GM12878 (cell line): Measurements from ENCODE around the gene ACYP2. TPM values are rescaled to one million over a fixed set of nuclear protein-coding genes. Genes with fewer than 3 reads are reported as not detected.

ENCODE experiments used
- ATAC-seq: fragments of 200-7000 bp; cut with Tn5 transposase; 3 replicates; pipeline ENCODE4 v1.9.1; 2020; ENCODE audit warnings: mild to moderate bottlenecking, moderate library complexity
- BruUV-seq: library from RNA; stranded (reverse); fragments of 400-500 nt; replicated peaks from 2 replicates; lab custom pipeline; 2021; lab: Mats Ljungman, UMichigan
- CTCF ChIA-PET: fragments of 300-600 bp; sonication (Branson Sonifier 250); formaldehyde crosslinking; extraction: SDS; loops from one replicate; lab custom pipeline; 2021; ENCODE audit warnings: inconsistent platforms; lab: Yijun Ruan, JAX
- POLR2A ChIA-PET: fragments of 350-600 bp; formaldehyde crosslinking; extraction: SDS; loops from one replicate; lab custom pipeline; 2021; ENCODE audit warnings: inconsistent platforms; lab: Charles Lee
- RAD21 ChIA-PET: fragments of 300-600 bp; sonication (Branson Sonifier 250); formaldehyde crosslinking; loops from one replicate; lab custom pipeline; 2023; ENCODE audit warnings: antibody characterized with exemption; ENCODE audit not compliant: unreplicated experiment; lab: Charles Lee
- SMC1A ChIA-PET: fragments of 300-600 bp; sonication (Branson Sonifier 250); formaldehyde crosslinking; loops from one replicate; lab custom pipeline; 2023; ENCODE audit not compliant: unreplicated experiment, uncharacterized antibody; lab: Charles Lee
- DNase-seq: peaks from one replicate; pipeline ENCODE4 v3.0.0-alpha.2; 2011; ENCODE audit warnings: low read depth, low spot score
- FAIRE-seq: peaks from 3 replicates; lab custom pipeline; 2011; peaks lifted over from hg19 to GRCh38; lab: Jason Lieb, UNC
- H2AFZ ChIP-seq: 2 replicates; pipeline ENCODE4 v1.6.0; 2011; ENCODE audit warnings: low read depth, low read length, control low read depth; ENCODE audit not compliant: control insufficient read depth
- H3K27ac ChIP-seq: 2 replicates; pipeline ENCODE4 v1.5.1; 2011; ENCODE audit warnings: control low read depth; ENCODE audit not compliant: control insufficient read depth, insufficient read depth
- H3K27me3 ChIP-seq, 2 experiments: replicated peaks in 1 of 2; 2 replicates each; pipeline versions ENCODE4 v1.6.0 to v1.6.1; 2011; ENCODE audit warnings: low read length in 1 of 2; ENCODE audit not compliant: control insufficient read depth in 2 of 2, insufficient read depth in 2 of 2
- H3K36me3 ChIP-seq, 2 experiments: 2 replicates each; pipeline ENCODE4 v1.5.1; 2011; ENCODE audit warnings: low read length in 1 of 2; ENCODE audit not compliant: control insufficient read depth in 2 of 2, insufficient read depth in 2 of 2
- H3K4me1 ChIP-seq: 2 replicates; pipeline ENCODE4 v1.6.1; 2011; ENCODE audit warnings: mild to moderate bottlenecking, low read length, moderate library complexity, mixed read lengths; ENCODE audit not compliant: control insufficient read depth, insufficient read depth
- H3K4me2 ChIP-seq: 2 replicates; pipeline ENCODE4 v1.6.0; 2011; ENCODE audit warnings: control low read depth; ENCODE audit not compliant: control insufficient read depth, insufficient read depth
- H3K4me3 ChIP-seq: fragments of 200-600 bp; sonication (generic); 2 replicates; pipeline ENCODE4 v1.5.1; 2016
- H3K79me2 ChIP-seq: 2 replicates; pipeline ENCODE4 v1.6.0; 2011; ENCODE audit warnings: low read length; ENCODE audit not compliant: control insufficient read depth, insufficient read depth
- H3K9ac ChIP-seq: 2 replicates; pipeline ENCODE4 v1.8.0; 2011; ENCODE audit warnings: low read length, control low read depth, mixed read lengths; ENCODE audit not compliant: control insufficient read depth, insufficient read depth
- H3K9me3 ChIP-seq: replicated peaks from 3 replicates; pipeline ENCODE4 v1.5.1; 2011; ENCODE audit warnings: mild to moderate bottlenecking, low read length; ENCODE audit not compliant: control insufficient read depth, insufficient read depth
- H4K20me1 ChIP-seq: 2 replicates; pipeline ENCODE4 v1.6.0; 2011; ENCODE audit not compliant: control insufficient read depth, insufficient read depth
- BCLAF1 ChIP-seq: fragments of 450-650 bp; IDR thresholded peaks from 2 replicates; pipeline ENCODE4 v1.6.1; 2017; ENCODE audit warnings: antibody characterized with exemption, mild to moderate bottlenecking, moderate library complexity
- CBX3 ChIP-seq: fragments of 200-600 bp; sonication (generic); IDR thresholded peaks from 2 replicates; pipeline ENCODE4 v1.6.1; 2016; ENCODE audit warnings: low read depth, borderline replicate concordance
- CHD2 ChIP-seq: IDR thresholded peaks from 2 replicates; pipeline ENCODE4 v1.6.1; 2011; ENCODE audit warnings: low read depth, low read length, improper control_type of control experiment, borderline replicate concordance
- DPF2 ChIP-seq: fragments of 450-650 bp; IDR thresholded peaks from 2 replicates; pipeline ENCODE4 v1.6.1; 2017; ENCODE audit warnings: mild to moderate bottlenecking
- FOXK2 ChIP-seq: fragments of 450-650 bp; IDR thresholded peaks from 2 replicates; pipeline ENCODE4 v1.6.1; 2017; ENCODE audit warnings: mild to moderate bottlenecking, moderate library complexity
- GATAD2B ChIP-seq: fragments of 450-650 bp; conservative IDR thresholded peaks from 2 replicates; pipeline ENCODE4 v1.6.1; 2017; ENCODE audit warnings: low read depth, mild to moderate bottlenecking, moderate library complexity
- HCFC1 ChIP-seq: fragments of 150-350 bp; IDR thresholded peaks from 2 replicates; pipeline ENCODE4 v1.6.1; 2014; ENCODE audit warnings: low read length
- LARP7 ChIP-seq: fragments of 450-650 bp; IDR thresholded peaks from 2 replicates; pipeline ENCODE4 v1.6.1; 2017; ENCODE audit warnings: mild to moderate bottlenecking
- MTA3 ChIP-seq: IDR thresholded peaks from 2 replicates; pipeline ENCODE4 v1.6.1; 2012; ENCODE audit warnings: low read length, inconsistent platforms, borderline replicate concordance
- PML ChIP-seq: IDR thresholded peaks from 2 replicates; pipeline ENCODE4 v1.6.1; 2012; ENCODE audit warnings: low read length, inconsistent platforms
- POU2F2 ChIP-seq: IDR thresholded peaks from 3 replicates; pipeline ENCODE4 v1.6.1; 2011; ENCODE audit warnings: low read depth, mild to moderate bottlenecking, low read length, borderline replicate concordance
- RB1 ChIP-seq: fragments of 450-650 bp; formaldehyde crosslinking; IDR thresholded peaks from 2 replicates; pipeline ENCODE4 v1.6.1; 2017; ENCODE audit warnings: mild to moderate bottlenecking, borderline replicate concordance
- SIN3A ChIP-seq: IDR thresholded peaks from 2 replicates; pipeline ENCODE4 v1.6.1; 2012; ENCODE audit warnings: low read depth, low read length, improper control_type of control experiment
- SMC3 ChIP-seq: IDR thresholded peaks from 2 replicates; pipeline ENCODE4 v1.6.1; 2011; ENCODE audit warnings: low read length, improper control_type of control experiment, borderline replicate concordance
- SREBF1 ChIP-seq: IDR thresholded peaks from 2 replicates; pipeline ENCODE4 v1.6.1; 2012; ENCODE audit warnings: mild to moderate bottlenecking, low read length
- SREBF2 ChIP-seq: IDR thresholded peaks from 2 replicates; pipeline ENCODE4 v1.6.1; 2012; ENCODE audit warnings: mild to moderate bottlenecking, low read length
- TCF12 ChIP-seq: IDR thresholded peaks from 2 replicates; pipeline ENCODE4 v1.6.1; 2011; ENCODE audit warnings: low read depth, mild to moderate bottlenecking, low read length
- ZNF24 ChIP-seq: fragments of 450-650 bp; IDR thresholded peaks from 2 replicates; pipeline ENCODE4 v1.6.1; 2017; ENCODE audit warnings: antibody characterized with exemption, mild to moderate bottlenecking
- ZNF274 ChIP-seq: IDR thresholded peaks from one replicate; pipeline ENCODE4 v1.8.0; 2011; ENCODE audit not compliant: insufficient read length, insufficient read depth
- WGBS: methylation state at CpG from one replicate; pipeline ENCODE4 v1.1.6; 2016; ENCODE audit warnings: low lambda C conversion rate; ENCODE audit not compliant: insufficient replicate concordance, insufficient coverage; ENCODE audit errors: missing lambda C conversion rate; 5-methylcytosine and 5-hydroxymethylcytosine counted together
- in situ Hi-C: fragments of 300-500 bp; cut with MboI; formaldehyde crosslinking; loops from 9 replicates; pipeline ENCODE4 v1.14.3; 2018; ENCODE audit warnings: mixed read lengths
- intact Hi-C: fragments of 100-400 bp; cut with micrococcal nuclease; formaldehyde crosslinking; loops from one replicate; pipeline ENCODE4 v1.14.2; 2022; ENCODE audit not compliant: unreplicated experiment
- polyA plus RNA-seq, 11 experiments: library from polyadenylated mRNA; depleted of rRNA in 4 of 11; unstranded in 6 of 11; stranded (reverse) in 5 of 11; fragments of >200 nt; fragmentation: Nextera tagmentation in 4 of 11; fragmentation: Illumina TruSeq in 1 of 11; extraction: Ambion mirVana in 4 of 11; extraction: Trizol in 1 of 11; gene quantifications; 1 replicate in 1 of 11; 2 replicates in 10 of 11; pipeline versions ENCODE4 v1.2.1 to v1.2.3, GENCODE V29; 2011 to 2016; ENCODE audit warnings: inconsistent platforms in 2 of 11, missing spikeins in 2 of 11, low read depth in 1 of 11
- total RNA-seq, 4 experiments: library from RNA; depleted of rRNA in 3 of 4; stranded (reverse); fragments of >200 nt in 3 of 4; fragmentation: Illumina TruSeq in 1 of 4; extraction: Trizol in 1 of 4; gene quantifications; 2 replicates each; pipeline versions ENCODE4 v1.2.1 to v1.2.3, GENCODE V29; 2013 to 2021
- TF ChIP-seq, protein P1 (sequence below): IDR thresholded peaks from 2 replicates; pipeline ENCODE4 v1.6.1; 2012; ENCODE audit warnings: improper control_type of control experiment, low read depth, low read length; ENCODE audit not compliant: insufficient replicate concordance

Gene ACYP2
- total and polyA plus RNA-seq, 10 of the 15 experiments (the other 5 are each of a cell fraction or from before 2014, with no cell fraction given), result 4.2 to 16.3 (median 9.0) TPM

DNA sequence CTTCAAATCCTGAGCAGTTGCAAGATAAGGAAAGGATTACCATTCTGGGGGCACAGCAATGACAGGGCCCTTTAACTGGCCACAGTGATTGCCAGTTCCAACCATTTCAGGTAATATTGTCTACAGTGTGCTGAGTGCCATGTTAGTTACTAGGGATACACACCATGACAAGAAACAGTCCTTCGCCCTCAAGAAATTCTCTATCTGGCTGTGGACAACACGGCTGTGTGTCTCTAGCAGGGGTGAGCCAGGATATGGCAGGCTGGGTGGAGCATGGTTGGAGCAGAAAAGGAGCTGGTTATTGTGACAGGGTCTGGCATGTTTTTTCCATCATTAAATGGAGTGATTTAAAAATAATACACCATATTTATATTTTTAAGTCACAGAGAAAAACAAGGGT lies 109.6 kb downstream of the ACYP2 start (continued):
- TF ChIP-seq FOXK2, result no peak
- no peak for TF ChIP-seq BCLAF1
- no peak for TF ChIP-seq SREBF1
- TF ChIP-seq PML, result no peak
- no peak for TF ChIP-seq LARP7
- no peak for TF ChIP-seq TCF12

DNA sequence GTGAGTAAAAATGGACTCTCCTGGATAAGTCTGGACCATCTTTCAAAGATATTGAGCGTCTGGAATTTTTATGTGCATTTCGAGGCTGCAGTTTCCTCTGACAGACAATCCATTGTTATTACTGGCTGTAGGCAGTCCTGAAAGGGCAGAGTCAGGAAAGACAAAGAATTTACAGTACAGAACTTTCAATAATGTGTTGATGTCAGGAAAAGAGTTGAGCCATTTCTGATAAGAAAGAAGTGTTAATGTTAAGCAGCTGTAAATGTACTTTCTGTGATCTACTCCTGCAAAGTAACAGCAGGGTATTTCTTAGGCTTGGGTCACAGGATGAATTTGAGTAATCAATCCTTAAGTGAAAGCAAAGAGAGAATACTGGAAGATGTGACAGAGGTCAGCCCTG lies 110.8 kb downstream of the ACYP2 start:
- no TSS peak for BruUV-seq
- FAIRE-seq (no peak), DNase-seq (no peak), ATAC-seq (no peak)
- WGBS, result 43% methylated on average over 2 of the region's 2 CpGs
- no peak overlapping the region for H3K9ac ChIP-seq
- no peaks in the 10 kb centered on the region for H3K27me3 ChIP-seq
- H3K36me3 ChIP-seq, result no peaks in the 10 kb centered on the region
- H3K9me3 ChIP-seq, result no peaks in the 10 kb centered on the region
- no peak overlapping the region for H3K27ac ChIP-seq
- no peak overlapping the region for H2AFZ ChIP-seq
- ChIA-PET SMC1A (interaction anchor here (0.6 kb wide), 1 partner anchor 13 kb away, joined by 3 read pairs; no protein-coding TSS in a partner anchor), POLR2A (no interaction called here), CTCF (no interaction called here), RAD21 (no interaction called here)
- intact Hi-C loops (no loop called here), in situ Hi-C loops (no loop called here)
- no peak overlapping the region for H3K4me2 ChIP-seq
- no peak overlapping the region for H3K4me3 ChIP-seq
- H3K4me1 ChIP-seq, result no peaks in the 10 kb centered on the region
- no peaks in the 10 kb centered on the region for H3K79me2 ChIP-seq
- H4K20me1 ChIP-seq, result no peaks in the 10 kb centered on the region
- TF ChIP-seq SREBF2 (no peak), CHD2 (no peak), RB1 (no peak), DPF2 (no peak), CBX3 (no peak), LARP7 (no peak), ZNF274 (no peak), POU2F2 (no peak), GATAD2B (no peak), HCFC1 (no peak), MTA3 (no peak), SMC3 (no peak), ZNF24 (no peak), SIN3A (no peak)
- TF ChIP-seq, protein P1, sequence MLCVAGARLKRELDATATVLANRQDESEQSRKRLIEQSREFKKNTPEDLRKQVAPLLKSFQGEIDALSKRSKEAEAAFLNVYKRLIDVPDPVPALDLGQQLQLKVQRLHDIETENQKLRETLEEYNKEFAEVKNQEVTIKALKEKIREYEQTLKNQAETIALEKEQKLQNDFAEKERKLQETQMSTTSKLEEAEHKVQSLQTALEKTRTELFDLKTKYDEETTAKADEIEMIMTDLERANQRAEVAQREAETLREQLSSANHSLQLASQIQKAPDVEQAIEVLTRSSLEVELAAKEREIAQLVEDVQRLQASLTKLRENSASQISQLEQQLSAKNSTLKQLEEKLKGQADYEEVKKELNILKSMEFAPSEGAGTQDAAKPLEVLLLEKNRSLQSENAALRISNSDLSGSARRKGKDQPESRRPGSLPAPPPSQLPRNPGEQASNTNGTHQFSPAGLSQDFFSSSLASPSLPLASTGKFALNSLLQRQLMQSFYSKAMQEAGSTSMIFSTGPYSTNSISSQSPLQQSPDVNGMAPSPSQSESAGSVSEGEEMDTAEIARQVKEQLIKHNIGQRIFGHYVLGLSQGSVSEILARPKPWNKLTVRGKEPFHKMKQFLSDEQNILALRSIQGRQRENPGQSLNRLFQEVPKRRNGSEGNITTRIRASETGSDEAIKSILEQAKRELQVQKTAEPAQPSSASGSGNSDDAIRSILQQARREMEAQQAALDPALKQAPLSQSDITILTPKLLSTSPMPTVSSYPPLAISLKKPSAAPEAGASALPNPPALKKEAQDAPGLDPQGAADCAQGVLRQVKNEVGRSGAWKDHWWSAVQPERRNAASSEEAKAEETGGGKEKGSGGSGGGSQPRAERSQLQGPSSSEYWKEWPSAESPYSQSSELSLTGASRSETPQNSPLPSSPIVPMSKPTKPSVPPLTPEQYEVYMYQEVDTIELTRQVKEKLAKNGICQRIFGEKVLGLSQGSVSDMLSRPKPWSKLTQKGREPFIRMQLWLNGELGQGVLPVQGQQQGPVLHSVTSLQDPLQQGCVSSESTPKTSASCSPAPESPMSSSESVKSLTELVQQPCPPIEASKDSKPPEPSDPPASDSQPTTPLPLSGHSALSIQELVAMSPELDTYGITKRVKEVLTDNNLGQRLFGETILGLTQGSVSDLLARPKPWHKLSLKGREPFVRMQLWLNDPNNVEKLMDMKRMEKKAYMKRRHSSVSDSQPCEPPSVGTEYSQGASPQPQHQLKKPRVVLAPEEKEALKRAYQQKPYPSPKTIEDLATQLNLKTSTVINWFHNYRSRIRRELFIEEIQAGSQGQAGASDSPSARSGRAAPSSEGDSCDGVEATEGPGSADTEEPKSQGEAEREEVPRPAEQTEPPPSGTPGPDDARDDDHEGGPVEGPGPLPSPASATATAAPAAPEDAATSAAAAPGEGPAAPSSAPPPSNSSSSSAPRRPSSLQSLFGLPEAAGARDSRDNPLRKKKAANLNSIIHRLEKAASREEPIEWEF, result no peak
